Astrocyte (in vitro differentiated cells and primary cell): ENCODE data around the gene ST6GALNAC6. TPM values are rescaled to one million over a fixed set of nuclear protein-coding genes. Genes with fewer than 3 reads are reported as not detected.
A peak's percentile ranks its signal among the peaks of the same experiment; 100 is the strongest.

Experiments used
- DNase-seq: peaks from one replicate; pipeline ENCODE4 v3.0.0-alpha.2; 2010; ENCODE audit warnings: low read depth
- FAIRE-seq: peaks from 2 replicates; lab custom pipeline; 2011; peaks lifted over from hg19 to GRCh38; lab: Jason Lieb, UNC
- H2AFZ ChIP-seq: 2 replicates; pipeline ENCODE4 v1.6.0; 2012; ENCODE audit warnings: low read depth, low read length, inconsistent platforms
- H3K27ac ChIP-seq: 2 replicates; pipeline ENCODE4 v1.5.1; 2011; ENCODE audit warnings: low read depth, low read length, inconsistent platforms
- H3K27me3 ChIP-seq: 2 replicates; pipeline ENCODE4 v1.6.0; 2011; ENCODE audit warnings: low read length, inconsistent platforms; ENCODE audit not compliant: insufficient read depth
- H3K36me3 ChIP-seq: 2 replicates; pipeline ENCODE4 v1.5.1; 2011; ENCODE audit warnings: low read length, inconsistent platforms; ENCODE audit not compliant: insufficient read depth
- H3K4me1 ChIP-seq: 2 replicates; pipeline ENCODE4 v1.5.1; 2011; ENCODE audit warnings: low read length, inconsistent platforms; ENCODE audit not compliant: insufficient read depth
- H3K4me2 ChIP-seq: 2 replicates; pipeline ENCODE4 v1.6.0; 2012; ENCODE audit warnings: low read length, inconsistent platforms
- H3K4me3 ChIP-seq: 2 replicates; pipeline ENCODE4 v1.5.1; 2011; ENCODE audit warnings: low read depth, mild to moderate bottlenecking, low read length, inconsistent platforms; ENCODE audit not compliant: insufficient read depth
- H3K79me2 ChIP-seq: 2 replicates; pipeline ENCODE4 v1.6.0; 2012; ENCODE audit warnings: mild to moderate bottlenecking, low read length, inconsistent platforms; ENCODE audit not compliant: insufficient read depth
- H3K9ac ChIP-seq: 2 replicates; pipeline ENCODE4 v1.6.0; 2012; ENCODE audit warnings: mild to moderate bottlenecking, low read length, inconsistent platforms
- H3K9me3 ChIP-seq: 2 replicates; pipeline ENCODE4 v1.5.1; 2012; ENCODE audit warnings: low read depth, mild to moderate bottlenecking, low read length, inconsistent platforms; ENCODE audit not compliant: insufficient read depth
- H4K20me1 ChIP-seq: 2 replicates; pipeline ENCODE4 v1.6.0; 2012; ENCODE audit warnings: low read length, inconsistent platforms; ENCODE audit not compliant: insufficient read depth
- H3K27ac Mint-ChIP-seq: one replicate; pipeline ENCODE4 v1.8.0; 2021; ENCODE audit warnings: mild to moderate bottlenecking, mixed read lengths; ENCODE audit not compliant: unreplicated experiment
- H3K27me3 Mint-ChIP-seq: one replicate; pipeline ENCODE4 v1.8.0; 2021; ENCODE audit warnings: low read depth, mixed read lengths; ENCODE audit not compliant: unreplicated experiment
- H3K36me3 Mint-ChIP-seq: one replicate; pipeline ENCODE4 v1.8.0; 2021; ENCODE audit warnings: low read depth, mixed read lengths; ENCODE audit not compliant: unreplicated experiment
- H3K4me1 Mint-ChIP-seq: one replicate; pipeline ENCODE4 v1.8.0; 2021; ENCODE audit warnings: low read depth, mixed read lengths; ENCODE audit not compliant: unreplicated experiment
- H3K4me3 Mint-ChIP-seq: one replicate; pipeline ENCODE4 v1.8.0; 2021; ENCODE audit warnings: mild to moderate bottlenecking, moderate library complexity, mixed read lengths; ENCODE audit not compliant: unreplicated experiment
- H3K9me3 Mint-ChIP-seq: one replicate; pipeline ENCODE4 v1.8.0; 2021; ENCODE audit warnings: mild to moderate bottlenecking, mixed read lengths; ENCODE audit not compliant: unreplicated experiment
- EZH2 ChIP-seq: IDR thresholded peaks from 2 replicates; pipeline ENCODE4 v1.6.1; 2012; ENCODE audit warnings: mild to moderate bottlenecking, low read length, inconsistent platforms; ENCODE audit not compliant: insufficient read depth
- total RNA-seq: library from RNA; stranded (reverse); gene quantifications from 2 replicates; pipeline ENCODE4 v1.2.1, GENCODE V29; 2021
- TF ChIP-seq, protein P1 (sequence below): IDR thresholded peaks from 2 replicates; pipeline ENCODE4 v1.5.1; 2011; ENCODE audit warnings: low read depth, mild to moderate bottlenecking, inconsistent platforms, low read length, moderate library complexity; ENCODE audit not compliant: insufficient read depth

Gene ST6GALNAC6
- total RNA-seq, 1 donor from 2014 or later = 30.4 TPM

- Histone ChIP-seq H2AFZ (no peak overlapping the region), H3K36me3 (no peaks in the 10 kb centered on the region), H3K27me3 (no peaks in the 10 kb centered on the region), H3K9ac (peak overlapping the region; percentile 91), H3K4me1 (peaks cover 33% of the 10 kb centered on the region), H3K4me2 (peak overlapping the region; percentile 97), H4K20me1 (peaks cover 26% of the 10 kb centered on the region), H3K27ac (no peak overlapping the region), H3K79me2 (peaks cover 39% of the 10 kb centered on the region), H3K9me3 (no peaks in the 10 kb centered on the region), H3K4me3 (peak overlapping the region; percentile 85)
- peaks cover 12% of the 10 kb centered on the region for H3K36me3 Mint-ChIP-seq
- TF ChIP-seq, protein P1, sequence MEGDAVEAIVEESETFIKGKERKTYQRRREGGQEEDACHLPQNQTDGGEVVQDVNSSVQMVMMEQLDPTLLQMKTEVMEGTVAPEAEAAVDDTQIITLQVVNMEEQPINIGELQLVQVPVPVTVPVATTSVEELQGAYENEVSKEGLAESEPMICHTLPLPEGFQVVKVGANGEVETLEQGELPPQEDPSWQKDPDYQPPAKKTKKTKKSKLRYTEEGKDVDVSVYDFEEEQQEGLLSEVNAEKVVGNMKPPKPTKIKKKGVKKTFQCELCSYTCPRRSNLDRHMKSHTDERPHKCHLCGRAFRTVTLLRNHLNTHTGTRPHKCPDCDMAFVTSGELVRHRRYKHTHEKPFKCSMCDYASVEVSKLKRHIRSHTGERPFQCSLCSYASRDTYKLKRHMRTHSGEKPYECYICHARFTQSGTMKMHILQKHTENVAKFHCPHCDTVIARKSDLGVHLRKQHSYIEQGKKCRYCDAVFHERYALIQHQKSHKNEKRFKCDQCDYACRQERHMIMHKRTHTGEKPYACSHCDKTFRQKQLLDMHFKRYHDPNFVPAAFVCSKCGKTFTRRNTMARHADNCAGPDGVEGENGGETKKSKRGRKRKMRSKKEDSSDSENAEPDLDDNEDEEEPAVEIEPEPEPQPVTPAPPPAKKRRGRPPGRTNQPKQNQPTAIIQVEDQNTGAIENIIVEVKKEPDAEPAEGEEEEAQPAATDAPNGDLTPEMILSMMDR = no peak
- TF ChIP-seq EZH2 = no peak
- FAIRE-seq (no peak), DNase-seq (no peak)
- H3K4me1 Mint-ChIP-seq = peaks cover 17% of the 10 kb centered on the region
- H3K9me3 Mint-ChIP-seq = no peaks in the 10 kb centered on the region
- no peak overlapping the region for H3K27ac Mint-ChIP-seq
- H3K4me3 Mint-ChIP-seq = peak overlapping the region; percentile 97
- H3K27me3 Mint-ChIP-seq = peaks cover 1% of the 10 kb centered on the region
Observed at GRCh38 chr9:127935765-127936221, 36.4 kb upstream of the ST6GALNAC6 start.

GRCh38 chr9:127934986-127935385 is 35.6 kb upstream of the ST6GALNAC6 start:
- Histone ChIP-seq H3K4me1 (peaks cover 40% of the 10 kb centered on the region), H3K79me2 (peaks cover 39% of the 10 kb centered on the region), H3K4me2 (peak overlapping the region; percentile 97), H3K4me3 (no peak overlapping the region), H3K9ac (no peak overlapping the region), H3K36me3 (no peaks in the 10 kb centered on the region), H2AFZ (no peak overlapping the region), H3K9me3 (no peaks in the 10 kb centered on the region), H3K27ac (no peak overlapping the region), H4K20me1 (peaks cover 29% of the 10 kb centered on the region), H3K27me3 (no peaks in the 10 kb centered on the region)
- DNase-seq = no peak
- peaks cover 9% of the 10 kb centered on the region for H3K36me3 Mint-ChIP-seq
- FAIRE-seq = no peak
- no peak overlapping the region for H3K27ac Mint-ChIP-seq
- peaks cover 17% of the 10 kb centered on the region for H3K4me1 Mint-ChIP-seq
- peaks cover 1% of the 10 kb centered on the region for H3K27me3 Mint-ChIP-seq
- H3K9me3 Mint-ChIP-seq = no peaks in the 10 kb centered on the region
- TF ChIP-seq, protein P1 = no peak
- TF ChIP-seq EZH2 = no peak
- H3K4me3 Mint-ChIP-seq = no peak overlapping the region

GRCh38 chr9:127934248-127934647 is 34.8 kb upstream of the ST6GALNAC6 start:
- Mint-ChIP-seq H3K4me3 (peak overlapping the region; percentile 67), H3K27me3 (peaks cover 1% of the 10 kb centered on the region), H3K27ac (peak overlapping the region; percentile 69), H3K36me3 (peaks cover 9% of the 10 kb centered on the region), H3K4me1 (peaks cover 17% of the 10 kb centered on the region), H3K9me3 (no peaks in the 10 kb centered on the region)
- Histone ChIP-seq H4K20me1 (peaks cover 36% of the 10 kb centered on the region), H2AFZ (no peak overlapping the region), H3K79me2 (peaks cover 39% of the 10 kb centered on the region), H3K27ac (no peak overlapping the region), H3K4me2 (no peak overlapping the region), H3K4me3 (no peak overlapping the region), H3K27me3 (no peaks in the 10 kb centered on the region), H3K9ac (no peak overlapping the region), H3K4me1 (peaks cover 40% of the 10 kb centered on the region), H3K9me3 (no peaks in the 10 kb centered on the region), H3K36me3 (no peaks in the 10 kb centered on the region)
- TF ChIP-seq EZH2 = no peak
- TF ChIP-seq, protein P1 = no peak
- DNase-seq (no peak), FAIRE-seq (no peak)
